ENCODE results near the gene PXDC1.

Gene PXDC1

GRCh38 chr6:3715285-3715684 is 36.2 kb downstream of the PXDC1 start:
- in situ Hi-C loops (cut with MboI; ENCODE audit: low sequenced_read_pairs), result no loop called here

GRCh38 chr6:3714768-3715167 is 36.7 kb downstream of the PXDC1 start:
- in situ Hi-C loops (cut with MboI; ENCODE audit: low sequenced_read_pairs), result no loop called here

- in situ Hi-C loops (cut with MboI; ENCODE audit: low sequenced_read_pairs), result no loop called here
Measured at GRCh38 chr6:3714111-3714510, 37.4 kb downstream of the PXDC1 start.

- in situ Hi-C loops (cut with MboI; ENCODE audit: low sequenced_read_pairs), result no loop called here
Measured at GRCh38 chr6:3712827-3713665, 38.5 kb downstream of the PXDC1 start.

- in situ Hi-C loops (cut with MboI; ENCODE audit: low sequenced_read_pairs), result no loop called here
Measured at GRCh38 chr6:3711776-3712175, 39.7 kb downstream of the PXDC1 start.

- in situ Hi-C loops (cut with MboI; ENCODE audit: low sequenced_read_pairs), result no loop called here
Measured at GRCh38 chr6:3710403-3710802, 41.1 kb downstream of the PXDC1 start.

GRCh38 chr6:3708540-3708939 is 43.0 kb downstream of the PXDC1 start:
- in situ Hi-C loops (cut with MboI; ENCODE audit: low sequenced_read_pairs), result no loop called here

GRCh38 chr6:3707751-3708412 is 43.6 kb downstream of the PXDC1 start:
- in situ Hi-C loops (cut with MboI; ENCODE audit: low sequenced_read_pairs), result no loop called here

GRCh38 chr6:3707024-3707423 is 44.5 kb downstream of the PXDC1 start:
- in situ Hi-C loops (cut with MboI; ENCODE audit: low sequenced_read_pairs), result no loop called here

GRCh38 chr6:3706547-3706946 is 45.0 kb downstream of the PXDC1 start:
- in situ Hi-C loops (cut with MboI; ENCODE audit: low sequenced_read_pairs), result no loop called here

- in situ Hi-C loops (cut with MboI; ENCODE audit: low sequenced_read_pairs), result no loop called here
Measured at GRCh38 chr6:3701631-3702030, 49.9 kb downstream of the PXDC1 start.

- in situ Hi-C loops (cut with MboI; ENCODE audit: low sequenced_read_pairs), result no loop called here
Measured at GRCh38 chr6:3699231-3699630, 52.3 kb downstream of the PXDC1 start.

GRCh38 chr6:3698021-3698420 is 53.5 kb downstream of the PXDC1 start:
- in situ Hi-C loops (cut with MboI; ENCODE audit: low sequenced_read_pairs), result no loop called here

- in situ Hi-C loops (cut with MboI; ENCODE audit: low sequenced_read_pairs), result no loop called here
Measured at GRCh38 chr6:3697609-3698008, 53.9 kb downstream of the PXDC1 start.

- in situ Hi-C loops (cut with MboI; ENCODE audit: low sequenced_read_pairs), result no loop called here
Measured at GRCh38 chr6:3696525-3697088, 54.9 kb downstream of the PXDC1 start.

- in situ Hi-C loops (cut with MboI; ENCODE audit: low sequenced_read_pairs), result no loop called here
Measured at GRCh38 chr6:3695065-3695817, 56.3 kb downstream of the PXDC1 start.

- in situ Hi-C loops (cut with MboI; ENCODE audit: low sequenced_read_pairs), result no loop called here
Measured at GRCh38 chr6:3693831-3694230, 57.7 kb downstream of the PXDC1 start.

GRCh38 chr6:3690506-3690905 is 61.0 kb downstream of the PXDC1 start:
- in situ Hi-C loops (cut with MboI; ENCODE audit: low sequenced_read_pairs), result no loop called here

GRCh38 chr6:3687847-3688246 is 63.7 kb downstream of the PXDC1 start:
- in situ Hi-C loops (cut with MboI; ENCODE audit: low sequenced_read_pairs), result no loop called here

GRCh38 chr6:3683331-3683730 is 68.2 kb downstream of the PXDC1 start:
- in situ Hi-C loops (cut with MboI; ENCODE audit: low sequenced_read_pairs), result no loop called here

- in situ Hi-C loops (cut with MboI; ENCODE audit: low sequenced_read_pairs), result no loop called here
Measured at GRCh38 chr6:3678946-3679345, 72.6 kb downstream of the PXDC1 start.

Data from hTERT RPE-1 (cell line).